H9 (cell line): ENCODE results near the gene SHMT2. TPM values are rescaled to one million over a fixed set of nuclear protein-coding genes. Genes with fewer than 3 reads are reported as not detected.

ENCODE experiments used
- DNase-seq: peaks from one replicate; pipeline ENCODE4 v3.0.0-alpha.2; 2017
- H2AFZ ChIP-seq: one replicate; pipeline ENCODE4 v1.6.1; 2013; ENCODE audit warnings: mild to moderate bottlenecking, low read length, control low read depth, moderate library complexity
- H2AK5ac ChIP-seq: 2 replicates; pipeline ENCODE4 v1.6.1; 2013; ENCODE audit warnings: low read length, control low read depth, mixed read lengths; ENCODE audit not compliant: insufficient read length
- H2BK120ac ChIP-seq: one replicate; pipeline ENCODE4 v1.6.1; 2013; ENCODE audit warnings: low read depth, mild to moderate bottlenecking, low read length, control low read depth, inconsistent platforms; ENCODE audit not compliant: poor library complexity, severe bottlenecking
- H2BK12ac ChIP-seq: 2 replicates; pipeline ENCODE4 v1.6.1; 2013; ENCODE audit warnings: low read length, control low read depth, mixed read lengths, low read depth; ENCODE audit not compliant: insufficient read length
- H2BK15ac ChIP-seq: 2 replicates; pipeline ENCODE4 v1.6.1; 2013; ENCODE audit warnings: low read depth, low read length, control low read depth
- H2BK20ac ChIP-seq: one replicate; pipeline ENCODE4 v1.6.1; 2013; ENCODE audit warnings: low read depth, mild to moderate bottlenecking, low read length, control low read depth, inconsistent platforms; ENCODE audit not compliant: poor library complexity, severe bottlenecking
- H2BK5ac ChIP-seq: 2 replicates; pipeline ENCODE4 v1.6.1; 2013; ENCODE audit warnings: low read length, control low read depth, mixed read lengths; ENCODE audit not compliant: insufficient read length
- H3K14ac ChIP-seq: 2 replicates; pipeline ENCODE4 v1.6.1; 2013; ENCODE audit warnings: low read length, control low read depth; ENCODE audit not compliant: insufficient read depth
- H3K18ac ChIP-seq: 2 replicates; pipeline ENCODE4 v1.6.1; 2013; ENCODE audit warnings: low read depth, mild to moderate bottlenecking, mixed read lengths, low read length, control low read depth; ENCODE audit not compliant: insufficient read length
- H3K23ac ChIP-seq: 2 replicates; pipeline ENCODE4 v1.6.1; 2013; ENCODE audit warnings: low read length, control low read depth, mixed read lengths, low read depth; ENCODE audit not compliant: insufficient read length
- H3K23me2 ChIP-seq: 2 replicates; pipeline ENCODE4 v1.6.1; 2013; ENCODE audit warnings: low read depth, mild to moderate bottlenecking, mixed read lengths, low read length, control low read depth; ENCODE audit not compliant: insufficient read length, poor library complexity, severe bottlenecking
- H3K27ac ChIP-seq: 2 replicates; pipeline ENCODE4 v1.5.1; 2013; ENCODE audit warnings: low read length, control low read depth, mixed read lengths, low read depth; ENCODE audit not compliant: insufficient read length
- H3K27me3 ChIP-seq: 2 replicates; pipeline ENCODE4 v1.6.1; 2013; ENCODE audit warnings: low read length, control low read depth, inconsistent platforms; ENCODE audit not compliant: insufficient read depth
- H3K4ac ChIP-seq: 2 replicates; pipeline ENCODE4 v1.6.1; 2013; ENCODE audit warnings: low read depth, mild to moderate bottlenecking, control low read depth, inconsistent platforms, low read length, moderate library complexity
- H3K4me1 ChIP-seq: 2 replicates; pipeline ENCODE4 v1.6.1; 2013; ENCODE audit warnings: low read length, control low read depth, inconsistent platforms; ENCODE audit not compliant: insufficient read depth
- H3K4me2 ChIP-seq: 2 replicates; pipeline ENCODE4 v1.6.1; 2013; ENCODE audit warnings: low read length, control low read depth, mixed read lengths; ENCODE audit not compliant: insufficient read length, insufficient read depth
- H3K56ac ChIP-seq: 2 replicates; pipeline ENCODE4 v1.6.1; 2013; ENCODE audit warnings: low read depth, mild to moderate bottlenecking, mixed read lengths, low read length, control low read depth; ENCODE audit not compliant: insufficient read length
- H3K79me1 ChIP-seq: 2 replicates; pipeline ENCODE4 v1.6.1; 2013; ENCODE audit warnings: low read depth, mild to moderate bottlenecking, moderate library complexity, low read length, control low read depth, inconsistent platforms; ENCODE audit not compliant: insufficient read depth, poor library complexity, severe bottlenecking
- H3K79me2 ChIP-seq: 2 replicates; pipeline ENCODE4 v1.6.1; 2013; ENCODE audit warnings: low read length, control low read depth, inconsistent platforms; ENCODE audit not compliant: insufficient read depth
- H3K9ac ChIP-seq: 2 replicates; pipeline ENCODE4 v1.6.1; 2013; ENCODE audit warnings: low read length, control low read depth, mixed read lengths; ENCODE audit not compliant: insufficient read length; ENCODE audit errors: extremely low read depth
- H3K9me3 ChIP-seq: one replicate; pipeline ENCODE4 v1.6.1; 2013; ENCODE audit warnings: low read depth, low read length, inconsistent platforms; ENCODE audit not compliant: control insufficient read depth
- H3T11ph ChIP-seq: one replicate; pipeline ENCODE4 v1.6.1; 2013; ENCODE audit warnings: mild to moderate bottlenecking, low read length, control low read depth, inconsistent platforms
- H4K20me1 ChIP-seq: one replicate; pipeline ENCODE4 v1.6.1; 2013; ENCODE audit not compliant: control insufficient read depth, insufficient read length, insufficient read depth
- H4K5ac ChIP-seq: 2 replicates; pipeline ENCODE4 v1.6.1; 2013; ENCODE audit warnings: low read depth, mild to moderate bottlenecking, mixed read lengths, low read length, control low read depth; ENCODE audit not compliant: insufficient read length
- H4K8ac ChIP-seq: replicated peaks from 2 replicates; pipeline ENCODE4 v1.6.1; 2013; ENCODE audit warnings: low read length, control low read depth, mixed read lengths, low read depth; ENCODE audit not compliant: insufficient read length
- H4K91ac ChIP-seq: 2 replicates; pipeline ENCODE4 v1.6.1; 2013; ENCODE audit warnings: low read depth, mild to moderate bottlenecking, moderate library complexity, mixed read lengths, low read length, control low read depth; ENCODE audit not compliant: insufficient read length
- H3K27ac Mint-ChIP-seq, 3 experiments: 2 replicates in 2 of 3; 3 replicates in 1 of 3; pipeline ENCODE4 v1.8.0; 2020 to 2021; ENCODE audit warnings: mixed read lengths in 3 of 3, mild to moderate bottlenecking in 1 of 3, moderate library complexity in 1 of 3
- H3K27me3 Mint-ChIP-seq: 2 replicates; pipeline ENCODE4 v1.8.0; 2021; ENCODE audit warnings: low read depth, mild to moderate bottlenecking, moderate library complexity, mixed read lengths
- H3K36me3 Mint-ChIP-seq, 3 experiments: 2 replicates in 2 of 3; 3 replicates in 1 of 3; pipeline ENCODE4 v1.8.0; 2020 to 2021; ENCODE audit warnings: low read depth in 3 of 3, mixed read lengths in 3 of 3; ENCODE audit not compliant: insufficient read depth in 1 of 3
- H3K4me1 Mint-ChIP-seq, 2 experiments: 2 replicates each; pipeline ENCODE4 v1.8.0; 2020; ENCODE audit warnings: mixed read lengths in 2 of 2
- H3K4me3 Mint-ChIP-seq, 2 experiments: 2 replicates in 1 of 2; 3 replicates in 1 of 2; pipeline ENCODE4 v1.8.0; 2020 to 2021; ENCODE audit warnings: mild to moderate bottlenecking in 2 of 2, mixed read lengths in 2 of 2, moderate library complexity in 1 of 2
- H3K9me3 Mint-ChIP-seq, 2 experiments: 2 replicates in 1 of 2; 3 replicates in 1 of 2; pipeline ENCODE4 v1.8.0; 2020; ENCODE audit warnings: mild to moderate bottlenecking in 2 of 2, mixed read lengths in 2 of 2, moderate library complexity in 1 of 2
- CTCF ChIP-seq: fragments of 200-600 bp; sonication (generic); conservative IDR thresholded peaks from 3 replicates; pipeline ENCODE4 v1.8.0; 2021; ENCODE audit warnings: antibody characterized with exemption, mild to moderate bottlenecking
- WGBS: extraction: QIAGEN DNeasy Blood & Tissue Kit; methylation state at CpG from one replicate; pipeline ENCODE4 v1.1.7; 2013; ENCODE audit warnings: missing lambda C conversion rate, low lambda C conversion rate, mixed read lengths; ENCODE audit not compliant: insufficient read length; ENCODE audit errors: extremely low coverage; 5-methylcytosine and 5-hydroxymethylcytosine counted together
- total RNA-seq: library from RNA; stranded (reverse); gene quantifications from 2 replicates; pipeline ENCODE4 v1.2.1, GENCODE V29; 2021

The SHMT2 gene
- total RNA-seq, 1 experiment from 2014 or later, result 260 TPM

DNA sequence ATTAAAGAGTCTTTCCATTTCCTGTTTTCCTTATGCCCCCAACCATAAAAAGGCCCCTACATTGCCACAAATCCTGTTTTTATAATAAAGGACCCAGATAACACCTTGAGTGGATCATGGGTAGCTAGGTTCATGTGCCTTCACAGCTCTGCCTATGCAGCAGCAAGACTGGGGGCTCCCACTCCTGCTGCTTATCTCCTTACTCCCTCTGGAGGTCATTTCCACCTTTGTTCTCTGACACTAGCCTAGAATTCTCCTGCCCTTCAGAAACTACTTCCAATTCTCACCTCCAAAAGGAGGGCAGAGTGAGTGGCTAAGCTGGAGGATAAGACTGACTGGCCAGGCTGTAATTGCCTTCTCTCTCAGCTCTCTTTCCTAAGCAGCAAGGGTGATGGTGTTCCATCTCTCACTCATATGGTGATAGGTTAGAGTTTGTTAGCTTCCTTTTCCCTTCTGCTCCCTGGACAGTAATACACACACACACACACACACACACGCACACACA lies 41.5 kb downstream of the SHMT2 start:
- H3K79me1 ChIP-seq, result no peaks in the 10 kb centered on the region
- no peak overlapping the region for H2BK5ac ChIP-seq
- no peaks in the 10 kb centered on the region for H3K9me3 ChIP-seq
- peak; percentile 53; the same call in 2 of the 3 replicates for TF ChIP-seq CTCF
- no peak overlapping the region for H3K4ac ChIP-seq
- H2AK5ac ChIP-seq, result no peak overlapping the region
- WGBS, result no CpG with 5 or more reads among the region's 1 CpG
- H3K14ac ChIP-seq, result no peak overlapping the region
- H3K56ac ChIP-seq, result no peak overlapping the region
- no peaks in the 10 kb centered on the region for H4K20me1 ChIP-seq
- H3K27me3 Mint-ChIP-seq, result no peaks in the 10 kb centered on the region
- H4K91ac ChIP-seq, result no peak overlapping the region
- H2BK15ac ChIP-seq, result no peak overlapping the region
- no peaks in the 10 kb centered on the region for H3K79me2 ChIP-seq
- no peaks in the 10 kb centered on the region for H3K9me3 Mint-ChIP-seq
- no peak overlapping the region for H3K4me3 Mint-ChIP-seq
- peaks cover 9 to 45% (median 37%) of the 10 kb centered on the region in 3 experiments; a peak in 6 of 7 replicates for H3K36me3 Mint-ChIP-seq
- no peaks in the 10 kb centered on the region for H3K4me1 ChIP-seq
- H2AFZ ChIP-seq, result no peak overlapping the region
- H3K18ac ChIP-seq, result no peak overlapping the region
- no peak overlapping the region for H3K4me2 ChIP-seq
- H3K27ac Mint-ChIP-seq, result peak overlapping the region in 2 of 3 experiments; percentile 4 to 52; a peak in 2 of 7 replicates
- no peak overlapping the region for H3K23ac ChIP-seq
- H3K4me1 Mint-ChIP-seq, result peaks cover 0 to 4% of the 10 kb centered on the region in 2 experiments; a peak in 1 of 4 replicates
- H3K23me2 ChIP-seq, result no peaks in the 10 kb centered on the region
- H3K27me3 ChIP-seq, result no peaks in the 10 kb centered on the region
- no peak overlapping the region for H3T11ph ChIP-seq
- no peak overlapping the region for H2BK120ac ChIP-seq
- peak; percentile 58 for DNase-seq
- no peak overlapping the region for H4K8ac ChIP-seq
- H2BK20ac ChIP-seq, result no peak overlapping the region
- H3K9ac ChIP-seq, result no peak overlapping the region
- H4K5ac ChIP-seq, result no peak overlapping the region
- H3K27ac ChIP-seq, result no peak overlapping the region
- no peak overlapping the region for H2BK12ac ChIP-seq
